ENCODE measurements around the gene PCDHA10.
"Not testable (repeated sequence)": the region's sequence is repeated elsewhere in the genome, so short reads cannot be mapped to it uniquely, and the experiment has no call there.

The PCDHA10 gene

DNA sequence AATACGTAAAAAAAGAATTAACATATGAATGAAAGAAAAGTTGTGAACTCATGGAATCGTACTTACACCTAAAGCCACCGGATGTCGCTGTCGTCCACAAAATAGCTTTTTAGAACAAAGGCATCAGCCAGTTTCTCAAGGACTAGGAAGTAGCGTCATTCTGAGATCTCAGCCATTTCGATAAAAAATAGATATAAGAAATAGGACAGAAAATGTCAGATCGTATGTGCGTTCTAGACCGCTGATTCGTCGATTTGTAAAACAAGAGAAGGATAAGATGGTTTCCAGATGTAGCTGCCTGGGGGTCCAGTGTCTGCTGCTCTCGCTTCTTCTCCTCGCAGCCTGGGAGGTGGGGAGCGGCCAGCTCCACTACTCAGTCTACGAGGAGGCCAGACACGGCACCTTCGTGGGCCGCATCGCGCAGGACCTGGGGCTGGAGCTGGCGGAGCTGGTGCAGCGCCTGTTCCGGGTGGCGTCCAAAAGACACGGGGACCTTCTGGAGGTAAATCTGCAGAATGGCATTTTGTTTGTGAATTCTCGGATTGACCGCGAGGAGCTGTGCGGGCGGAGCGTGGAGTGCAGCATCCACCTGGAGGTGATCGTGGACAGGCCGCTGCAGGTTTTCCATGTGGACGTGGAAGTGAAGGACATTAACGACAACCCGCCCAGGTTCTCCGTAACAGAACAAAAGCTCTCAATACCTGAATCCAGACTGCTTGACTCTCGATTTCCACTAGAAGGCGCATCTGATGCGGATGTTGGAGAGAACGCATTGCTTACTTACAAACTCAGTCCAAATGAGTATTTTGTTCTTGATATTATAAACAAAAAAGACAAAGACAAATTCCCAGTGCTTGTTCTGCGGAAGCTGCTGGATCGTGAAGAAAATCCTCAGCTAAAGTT lies at the start of gene PCDHA10:
PCDHA10 (plus strand) TSS at position 126 of the 903 bp plus-strand sequence; CDS start at position 278, 152 bp downstream.
- DNase-seq = no peak

DNA sequence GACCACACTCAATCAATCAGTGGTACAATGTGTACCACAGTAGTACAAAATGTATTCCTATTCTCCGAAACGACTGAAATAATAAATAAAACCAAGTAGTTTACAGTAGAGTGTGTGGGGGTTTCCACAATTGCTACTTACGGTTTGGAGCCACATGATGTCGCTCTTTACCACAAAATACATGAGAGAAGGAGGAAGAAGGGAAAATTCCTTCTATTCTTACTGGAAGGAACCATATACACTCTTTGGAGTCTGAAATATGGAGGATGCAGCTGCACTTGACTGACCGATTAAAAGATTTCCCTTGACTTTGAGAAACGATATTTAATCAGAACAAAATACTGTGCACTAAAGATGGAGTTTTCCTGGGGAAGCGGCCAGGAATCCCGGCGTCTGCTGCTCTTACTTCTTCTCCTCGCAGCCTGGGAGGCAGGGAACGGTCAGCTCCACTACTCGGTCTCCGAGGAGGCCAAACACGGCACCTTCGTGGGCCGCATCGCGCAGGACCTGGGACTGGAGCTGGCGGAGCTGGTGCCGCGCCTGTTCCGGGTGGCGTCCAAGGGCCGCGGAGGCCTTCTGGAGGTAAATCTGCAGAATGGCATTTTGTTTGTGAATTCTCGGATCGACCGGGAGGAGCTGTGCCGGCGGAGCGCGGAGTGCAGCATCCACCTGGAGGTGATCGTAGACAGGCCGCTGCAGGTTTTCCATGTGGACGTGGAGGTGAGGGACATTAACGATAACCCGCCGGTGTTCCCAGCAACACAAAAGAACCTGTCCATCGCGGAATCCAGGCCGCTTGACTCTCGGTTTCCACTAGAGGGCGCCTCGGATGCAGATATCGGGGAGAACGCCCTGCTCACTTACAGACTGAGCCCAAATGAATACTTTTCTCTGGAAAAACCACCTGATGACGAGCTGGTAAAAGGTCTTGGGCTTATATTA lies 48.6 kb upstream of the PCDHA10 start, which contains the start of gene PCDHA4:
PCDHA4 (plus strand) TSS at position 235 of the 942 bp plus-strand sequence.
- no peak for DNase-seq

DNA sequence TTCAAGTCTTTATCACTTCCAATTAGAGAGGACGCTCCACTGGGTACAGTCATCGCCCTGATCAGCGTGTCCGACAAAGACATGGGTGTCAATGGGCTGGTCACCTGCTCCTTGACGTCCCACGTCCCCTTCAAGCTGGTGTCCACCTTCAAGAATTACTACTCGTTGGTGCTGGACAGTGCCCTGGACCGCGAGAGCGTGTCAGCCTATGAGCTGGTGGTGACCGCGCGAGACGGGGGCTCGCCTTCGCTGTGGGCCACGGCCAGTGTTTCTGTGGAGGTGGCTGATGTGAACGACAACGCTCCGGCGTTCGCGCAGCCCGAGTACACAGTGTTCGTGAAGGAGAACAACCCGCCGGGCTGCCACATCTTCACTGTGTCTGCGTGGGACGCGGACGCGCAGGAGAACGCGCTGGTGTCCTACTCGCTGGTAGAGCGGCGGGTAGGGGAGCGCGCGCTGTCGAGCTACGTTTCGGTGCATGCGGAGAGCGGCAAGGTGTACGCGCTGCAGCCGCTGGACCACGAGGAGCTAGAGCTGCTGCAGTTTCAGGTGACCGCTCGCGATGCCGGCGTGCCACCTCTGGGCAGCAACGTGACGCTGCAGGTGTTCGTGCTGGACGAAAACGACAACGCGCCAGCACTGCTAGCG lies 47.3 kb upstream of the PCDHA10 start:
- DNase-seq = not testable (repeated sequence)

- no peak for DNase-seq
These were observed 46.8 kb upstream of the PCDHA10 start for GRCh38 chr5:140808889-140809291.

DNA sequence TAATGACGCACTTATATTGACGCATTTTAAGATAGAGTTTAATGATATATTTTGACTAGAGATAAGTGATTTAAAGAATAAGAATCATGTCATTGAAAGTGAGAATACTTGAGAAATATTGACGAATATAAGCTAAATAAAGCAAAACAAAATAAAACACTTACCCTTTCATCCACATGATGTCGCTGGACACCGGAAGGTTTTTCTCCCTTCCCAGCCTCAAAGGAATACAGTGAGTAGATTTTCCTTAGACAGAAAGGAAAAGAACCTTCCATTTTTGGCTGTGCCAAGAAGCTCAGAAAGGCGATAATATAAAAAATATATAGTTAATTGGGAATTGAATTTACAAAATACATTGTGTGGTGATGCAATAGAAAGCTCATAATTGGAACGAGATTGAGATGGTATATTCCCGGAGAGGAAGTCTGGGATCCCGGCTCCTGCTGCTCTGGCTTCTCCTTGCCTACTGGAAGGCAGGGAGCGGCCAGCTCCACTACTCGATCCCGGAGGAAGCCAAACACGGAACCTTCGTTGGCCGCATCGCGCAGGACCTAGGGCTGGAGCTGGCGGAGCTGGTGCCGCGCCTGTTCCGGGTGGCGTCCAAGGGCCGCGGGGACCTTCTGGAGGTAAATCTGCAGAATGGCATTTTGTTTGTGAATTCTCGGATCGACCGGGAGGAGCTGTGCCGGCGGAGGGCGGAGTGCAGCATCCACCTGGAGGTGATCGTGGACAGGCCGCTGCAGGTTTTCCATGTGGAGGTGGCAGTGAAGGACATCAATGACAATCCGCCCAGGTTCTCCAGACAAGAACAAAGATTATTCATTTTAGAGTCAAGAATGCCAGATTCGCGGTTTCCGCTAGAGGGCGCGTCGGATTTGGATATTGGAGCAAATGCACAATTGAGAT lies 34.1 kb upstream of the PCDHA10 start, which contains the start of gene PCDHA5:
PCDHA5 (plus strand) TSS at position 239 of the 906 bp plus-strand sequence.
- no peak for DNase-seq

- DNase-seq = no peak
These were observed 33.4 kb upstream of the PCDHA10 start for GRCh38 chr5:140822281-140822629.

DNA sequence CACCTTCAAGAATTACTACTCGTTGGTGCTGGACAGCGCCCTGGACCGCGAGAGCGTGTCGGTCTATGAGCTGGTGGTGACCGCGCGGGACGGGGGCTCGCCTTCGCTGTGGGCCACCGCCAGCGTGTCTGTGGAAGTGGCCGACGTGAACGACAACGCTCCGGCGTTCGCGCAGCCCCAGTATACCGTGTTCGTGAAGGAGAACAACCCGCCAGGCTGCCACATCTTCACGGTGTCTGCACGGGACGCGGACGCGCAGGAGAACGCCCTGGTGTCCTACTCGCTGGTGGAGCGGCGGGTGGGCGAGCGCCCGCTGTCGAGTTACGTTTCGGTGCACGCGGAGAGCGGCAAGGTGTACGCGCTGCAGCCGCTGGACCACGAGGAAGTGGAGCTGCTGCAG lies 32.7 kb upstream of the PCDHA10 start:
- not testable (repeated sequence) for DNase-seq

- DNase-seq = no peak
These were observed 32.2 kb upstream of the PCDHA10 start for GRCh38 chr5:140823475-140823874.

- no peak for DNase-seq
These were observed 27.9 kb upstream of the PCDHA10 start, which contains the start of gene PCDHA6 for GRCh38 chr5:140827704-140828361. Gene PCDHA6 (plus strand): TSS chr5:140827960. CDS start chr5:140828092, 132 bp downstream.

DNA sequence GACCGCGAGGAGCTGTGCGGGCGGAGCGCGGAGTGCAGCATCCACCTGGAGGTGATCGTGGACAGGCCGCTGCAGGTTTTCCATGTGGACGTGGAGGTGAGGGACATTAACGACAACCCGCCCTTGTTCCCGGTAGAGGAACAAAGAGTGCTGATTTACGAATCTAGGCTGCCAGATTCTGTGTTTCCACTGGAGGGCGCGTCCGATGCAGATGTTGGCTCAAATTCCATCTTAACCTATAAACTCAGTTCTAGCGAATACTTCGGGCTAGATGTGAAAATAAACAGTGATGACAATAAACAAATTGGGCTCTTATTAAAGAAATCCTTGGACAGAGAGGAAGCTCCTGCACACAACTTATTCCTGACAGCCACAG lies 27.3 kb upstream of the PCDHA10 start:
- no peak for DNase-seq

DNA sequence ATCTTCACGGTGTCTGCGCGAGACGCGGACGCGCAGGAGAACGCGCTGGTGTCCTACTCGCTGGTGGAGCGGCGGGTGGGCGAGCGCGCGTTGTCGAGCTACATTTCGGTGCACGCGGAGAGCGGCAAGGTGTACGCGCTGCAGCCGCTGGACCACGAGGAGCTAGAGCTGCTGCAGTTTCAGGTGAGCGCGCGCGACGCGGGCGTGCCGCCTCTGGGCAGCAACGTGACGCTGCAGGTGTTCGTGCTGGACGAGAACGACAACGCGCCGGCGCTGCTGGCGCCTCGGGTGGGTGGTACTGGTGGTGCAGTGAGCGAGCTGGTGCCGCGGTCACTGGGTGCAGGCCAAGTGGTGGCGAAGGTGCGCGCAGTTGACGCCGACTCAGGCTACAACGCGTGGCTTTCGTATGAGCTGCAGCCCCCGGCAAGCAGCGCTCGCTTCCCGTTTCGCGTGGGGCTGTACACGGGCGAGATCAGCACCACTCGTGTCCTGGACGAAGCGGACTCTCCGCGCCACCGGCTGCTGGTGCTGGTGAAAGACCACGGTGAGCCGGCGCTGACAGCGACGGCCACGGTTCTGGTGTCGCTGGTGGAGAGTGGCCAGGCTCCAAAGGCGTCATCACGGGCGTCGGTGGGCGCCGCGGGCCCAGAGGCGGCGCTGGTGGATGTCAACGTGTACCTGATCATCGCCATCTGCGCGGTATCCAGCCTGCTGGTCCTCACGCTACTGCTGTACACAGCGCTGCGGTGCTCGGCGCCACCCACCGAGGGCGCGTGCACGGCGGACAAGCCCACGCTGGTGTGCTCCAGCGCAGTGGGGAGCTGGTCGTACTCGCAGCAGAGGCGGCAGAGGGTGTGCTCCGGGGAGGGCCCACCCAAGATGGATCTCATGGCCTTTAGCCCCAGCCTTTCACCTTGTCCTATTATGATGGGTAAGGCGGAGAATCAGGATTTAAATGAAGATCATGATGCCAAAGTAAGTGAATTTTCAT lies 25.9 kb upstream of the PCDHA10 start:
- DNase-seq = not testable (repeated sequence)

- no peak for DNase-seq
These were observed 21.7 kb upstream of the PCDHA10 start, which contains the start of gene PCDHA7 for GRCh38 chr5:140833993-140834392. Gene PCDHA7 (plus strand): TSS chr5:140834269. CDS start chr5:140834384, 115 bp downstream.

- DNase-seq = not testable (repeated sequence)
These were observed 21.2 kb upstream of the PCDHA10 start for GRCh38 chr5:140834439-140835008.

DNA sequence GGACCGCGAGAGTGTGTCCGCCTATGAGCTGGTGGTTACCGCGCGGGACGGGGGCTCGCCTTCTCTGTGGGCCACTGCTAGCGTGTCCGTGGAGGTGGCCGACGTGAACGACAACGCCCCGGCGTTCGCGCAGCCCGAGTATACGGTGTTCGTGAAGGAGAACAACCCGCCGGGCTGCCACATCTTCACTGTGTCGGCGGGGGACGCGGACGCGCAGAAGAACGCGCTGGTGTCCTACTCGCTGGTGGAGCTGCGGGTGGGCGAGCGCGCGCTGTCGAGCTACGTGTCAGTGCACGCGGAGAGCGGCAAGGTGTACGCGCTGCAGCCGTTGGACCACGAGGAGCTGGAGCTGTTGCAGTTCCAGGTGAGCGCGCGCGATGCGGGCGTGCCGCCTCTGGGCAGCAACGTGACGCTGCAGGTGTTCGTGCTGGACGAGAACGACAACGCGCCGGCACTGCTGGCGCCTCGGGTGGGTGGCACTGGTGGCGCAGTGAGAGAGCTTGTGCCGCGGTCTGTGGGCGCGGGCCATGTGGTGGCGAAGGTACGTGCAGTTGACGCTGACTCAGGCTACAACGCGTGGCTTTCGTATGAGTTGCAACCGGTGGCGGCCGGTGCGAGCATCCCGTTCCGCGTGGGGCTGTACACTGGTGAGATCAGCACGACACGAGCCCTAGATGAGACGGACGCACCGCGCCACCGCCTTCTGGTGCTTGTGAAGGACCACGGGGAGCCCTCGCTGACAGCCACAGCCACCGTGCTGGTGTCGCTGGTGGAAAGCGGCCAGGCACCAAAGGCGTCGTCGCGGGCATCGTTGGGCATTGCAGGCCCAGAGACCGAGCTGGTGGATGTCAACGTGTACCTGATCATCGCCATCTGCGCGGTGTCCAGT lies 19.8 kb upstream of the PCDHA10 start:
- DNase-seq = no peak

DNA sequence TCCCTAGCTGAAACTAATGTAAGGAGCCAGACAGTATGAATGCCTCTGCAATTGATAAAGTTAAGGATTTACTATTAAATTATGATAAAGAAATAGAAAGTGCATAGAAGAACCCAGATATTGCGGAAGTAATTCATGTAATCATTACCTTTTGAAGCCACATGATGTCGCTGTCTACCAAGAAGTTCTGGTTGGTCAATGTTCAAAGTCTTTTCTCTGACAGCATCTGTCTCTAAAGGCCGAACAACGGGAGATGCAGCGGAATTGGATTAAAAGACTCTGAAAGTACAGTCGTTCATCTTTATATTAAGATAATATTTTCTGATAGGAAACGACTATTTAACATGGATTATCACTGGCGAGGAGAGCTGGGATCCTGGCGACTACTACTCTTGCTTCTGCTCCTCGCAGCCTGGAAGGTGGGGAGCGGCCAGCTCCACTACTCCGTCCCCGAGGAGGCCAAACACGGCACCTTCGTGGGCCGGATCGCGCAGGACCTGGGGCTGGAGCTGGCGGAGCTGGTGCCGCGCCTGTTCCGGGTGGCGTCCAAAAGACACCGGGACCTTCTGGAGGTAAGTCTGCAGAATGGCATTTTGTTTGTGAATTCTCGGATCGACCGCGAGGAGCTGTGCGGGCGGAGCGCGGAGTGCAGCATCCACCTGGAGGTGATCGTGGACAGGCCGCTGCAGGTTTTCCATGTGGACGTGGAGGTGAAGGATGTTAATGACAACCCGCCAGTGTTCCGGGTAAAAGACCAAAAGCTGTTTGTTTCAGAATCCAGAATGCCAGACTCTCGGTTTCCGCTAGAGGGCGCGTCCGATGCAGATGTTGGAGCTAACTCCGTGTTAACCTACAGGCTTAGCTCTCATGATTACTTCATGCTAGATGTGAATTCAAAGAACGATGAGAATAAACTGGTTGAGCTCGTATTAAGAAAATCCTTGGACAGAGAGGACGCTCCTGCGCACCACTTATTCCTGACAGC lies 14.4 kb upstream of the PCDHA10 start, which contains the start of gene PCDHA8:
PCDHA8 (plus strand) TSS at position 210 of the 985 bp plus-strand sequence; CDS start at position 345, 135 bp downstream.
- no peak for DNase-seq
